Measurements from ENCODE around the gene MSS51. TPM values are rescaled to one million over a fixed set of nuclear protein-coding genes. Genes with fewer than 3 reads are reported as not detected.

MSS51 gene
- total and polyA plus RNA-seq, 12 donors = 0.90 to 18.1 (median 6.5) TPM

DNA sequence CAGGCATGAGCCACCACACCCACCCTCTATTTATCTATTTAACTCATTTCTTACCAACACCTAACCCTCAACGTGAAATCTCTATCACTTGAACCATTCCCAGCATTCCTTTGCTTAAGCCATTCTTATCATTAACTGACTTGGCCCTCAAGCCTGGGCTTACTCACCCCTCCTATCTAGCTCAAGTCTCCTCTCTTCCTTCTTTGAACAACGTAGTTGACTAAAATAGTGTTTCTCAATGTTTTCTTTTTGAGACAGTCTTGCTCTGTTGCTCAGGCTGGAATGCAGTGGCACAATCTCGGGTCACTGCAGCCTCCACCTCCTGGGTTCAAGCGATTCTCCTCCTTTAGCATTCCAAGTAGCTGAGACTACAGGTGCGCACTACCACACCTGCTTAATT is 26.5 kb downstream of the MSS51 start:
- 68 to 72% methylated on average over 5 of the region's 5 CpGs for WGBS, 2 donors

DNA sequence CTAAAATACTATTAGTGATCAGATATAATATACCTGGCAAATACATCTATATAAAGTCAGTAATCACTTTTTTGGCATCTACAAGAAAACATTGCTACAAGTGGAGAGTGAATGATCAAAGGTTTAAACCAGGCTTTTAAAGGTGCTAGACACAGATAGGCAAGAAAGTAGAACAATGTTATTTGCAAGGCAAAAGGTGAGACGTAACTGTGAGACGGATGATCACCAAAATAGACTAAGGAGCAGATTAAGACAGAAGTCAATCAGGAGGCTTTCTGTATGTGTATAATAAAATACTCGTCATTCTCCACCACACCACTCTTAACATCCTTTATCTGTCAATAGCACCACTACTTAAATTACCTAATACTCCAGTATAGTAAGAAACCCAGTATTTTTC is 27.8 kb downstream of the MSS51 start:
- WGBS, 2 donors = 80 to 83% methylated on average over 3 of the region's 3 CpGs
- ATAC-seq = no peak

More for the DNA sequence above, 26.5 kb downstream of the MSS51 start:
- TF ChIP-seq CTCF (IDR thresholded peaks at IDR 0.05) = no peak
- H3K4me3 ChIP-seq = no peak overlapping the region
- no peak overlapping the region for H3K27ac ChIP-seq
- H3K9me3 ChIP-seq = no peaks in the 10 kb centered on the region
- ATAC-seq (peak in 1 of 8 donors; percentile 45), DNase-seq (no peak)
- intact Hi-C loops (cut with DNase I) = no loop called here
- H3K4me1 ChIP-seq = peaks cover 0 to 40% (median 25%) of the 10 kb centered on the region in 9 donors
- no peaks in the 10 kb centered on the region for H3K27me3 ChIP-seq
- H3K36me3 ChIP-seq = peaks cover 0 to 17% (median 0%) of the 10 kb centered on the region in 9 donors

GRCh38 chr10:73404690-73405089 is 28.7 kb downstream of the MSS51 start:
- 93 to 97% methylated on average over 9 of the region's 9 CpGs for WGBS, 2 donors
- TF ChIP-seq CTCF (IDR thresholded peaks at IDR 0.05) = no peak
- Histone ChIP-seq H3K36me3 (peaks cover 0 to 24% (median 0%) of the 10 kb centered on the region in 9 donors), H3K27me3 (no peaks in the 10 kb centered on the region), H3K27ac (no peak overlapping the region), H3K4me1 (peaks cover 0 to 38% (median 29%) of the 10 kb centered on the region in 9 donors), H3K9me3 (no peaks in the 10 kb centered on the region), H3K4me3 (no peak overlapping the region)
- ATAC-seq = no peak
- no peak for DNase-seq
- intact Hi-C loops (cut with DNase I) = no loop called here

More for the DNA sequence above, 27.8 kb downstream of the MSS51 start:
- Histone ChIP-seq H3K4me1 (peaks cover 0 to 40% (median 20%) of the 10 kb centered on the region in 9 donors), H3K27ac (no peak overlapping the region), H3K27me3 (no peaks in the 10 kb centered on the region), H3K9me3 (no peaks in the 10 kb centered on the region), H3K4me3 (no peak overlapping the region), H3K36me3 (peaks cover 0 to 19% (median 0%) of the 10 kb centered on the region in 9 donors)
- no peak for DNase-seq
- TF ChIP-seq CTCF (IDR thresholded peaks at IDR 0.05) = no peak
- intact Hi-C loops (cut with DNase I) = no loop called here

DNA sequence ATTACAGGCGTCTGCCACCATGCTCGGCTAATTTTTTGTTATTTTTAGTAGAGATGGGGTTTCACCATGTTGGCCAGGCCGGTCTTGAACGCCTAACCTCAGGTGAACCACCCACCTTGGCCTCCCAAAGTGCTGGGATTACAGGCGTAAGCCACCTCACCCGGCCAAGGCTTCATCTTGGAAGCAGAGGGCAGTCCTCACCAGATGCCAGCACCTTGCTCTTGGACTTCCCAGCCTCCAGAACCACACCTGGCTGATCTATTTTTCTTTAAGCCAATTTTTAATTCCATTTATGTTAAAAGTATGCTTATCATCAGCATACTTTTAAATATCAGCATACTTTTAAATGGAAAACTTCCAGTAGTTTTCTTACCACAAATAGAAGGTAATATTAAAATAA is 31.7 kb downstream of the MSS51 start:
- intact Hi-C loops (cut with DNase I) = no loop called here
- no peak for TF ChIP-seq CTCF (IDR thresholded peaks at IDR 0.05)
- peaks cover 0 to 39% (median 7%) of the 10 kb centered on the region in 9 donors for H3K4me1 ChIP-seq
- ATAC-seq (no peak), DNase-seq (no peak)
- no peaks in the 10 kb centered on the region for H3K9me3 ChIP-seq
- H3K27me3 ChIP-seq = no peaks in the 10 kb centered on the region
- no peak overlapping the region for H3K27ac ChIP-seq
- H3K4me3 ChIP-seq = no peak overlapping the region
- peaks cover 0 to 41% (median 8%) of the 10 kb centered on the region in 9 donors for H3K36me3 ChIP-seq
- 96 to 98% methylated on average over 6 of the region's 6 CpGs for WGBS, 2 donors

All from heart right ventricle (tissue), 16 donors.